Activated CD4-positive, alpha-beta T cell treated with anti-CD3 and anti-CD28 coated beads for 36 hours (primary cell): ENCODE data around the gene CNTN2. TPM values are rescaled to one million over a fixed set of nuclear protein-coding genes. Genes with fewer than 3 reads are reported as not detected.
A peak's percentile ranks its signal among the peaks of the same experiment; 100 is the strongest.

Source experiments
- ATAC-seq: fragments of 200-7000 bp; cut with Tn5 transposase; one replicate; pipeline ENCODE4 v1.10.0; 2021; ENCODE audit warnings: mild to moderate bottlenecking, moderate library complexity
- CTCF ChIA-PET: fragments of 350-600 bp; sonication (Branson Sonifier 250); formaldehyde crosslinking; loops from one replicate; lab custom pipeline; 2021; ENCODE audit warnings: antibody characterized with exemption; lab: Charles Lee
- POLR2A ChIA-PET: fragments of 350-600 bp; sonication (Branson Sonifier 250); formaldehyde crosslinking; loops from one replicate; lab custom pipeline; 2021; ENCODE audit warnings: antibody characterized with exemption, inconsistent platforms; lab: Charles Lee
- DNase-seq: peaks from one replicate; pipeline ENCODE4 v3.0.0-alpha.2; 2020
- H3K27ac Mint-ChIP-seq: one replicate; pipeline ENCODE4 v1.8.0; 2021; ENCODE audit warnings: mixed read lengths
- H3K27me3 Mint-ChIP-seq: one replicate; pipeline ENCODE4 v1.8.0; 2021; ENCODE audit warnings: mixed read lengths
- H3K36me3 Mint-ChIP-seq: one replicate; pipeline ENCODE4 v1.8.0; 2021; ENCODE audit warnings: low read depth, mixed read lengths
- H3K4me1 Mint-ChIP-seq: one replicate; pipeline ENCODE4 v1.8.0; 2021; ENCODE audit warnings: mixed read lengths
- H3K4me3 Mint-ChIP-seq: one replicate; pipeline ENCODE4 v1.8.0; 2021; ENCODE audit warnings: mild to moderate bottlenecking, moderate library complexity, mixed read lengths
- H3K9me3 Mint-ChIP-seq: one replicate; pipeline ENCODE4 v1.8.0; 2021; ENCODE audit warnings: low read depth, mixed read lengths
- intact Hi-C, 2 experiments: fragments of 100-400 bp; cut with DNase I in 1 of 2; cut with micrococcal nuclease in 1 of 2; formaldehyde crosslinking; loops; one replicate each; pipeline versions ENCODE4 v1.14.2 to v1.15.1; 2022 to 2024; cut with DNase I, micrococcal nuclease
- total RNA-seq, 2 experiments: library from RNA; stranded (reverse); gene quantifications; one replicate each; pipeline ENCODE4 v1.2.3, GENCODE V29; 2021

CNTN2 gene
- total RNA-seq, 2 experiments from 2014 or later, result not detected

DNA sequence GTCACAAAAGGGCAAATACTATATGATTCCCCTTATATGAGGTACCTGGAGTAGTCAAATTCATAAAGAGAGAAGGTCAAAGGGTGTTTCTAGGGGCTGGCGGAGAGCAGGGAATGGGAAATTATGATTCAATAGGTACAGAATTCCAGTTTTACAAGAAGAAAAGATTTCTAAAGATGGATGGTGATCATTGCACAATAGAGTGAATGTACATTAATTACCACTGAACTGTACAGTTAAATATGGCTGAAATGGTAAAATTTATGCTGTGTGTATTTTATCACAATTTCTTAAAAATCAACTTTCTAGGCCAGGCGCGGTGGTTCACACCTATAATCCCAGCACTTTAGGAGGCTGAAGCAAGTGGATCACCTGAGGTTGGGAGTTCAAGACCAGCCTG, 59.4 kb downstream of the CNTN2 start:
- POLR2A ChIA-PET, result no interaction called here
- ATAC-seq, result no peak
- no peaks in the 10 kb centered on the region for H3K9me3 Mint-ChIP-seq
- H3K4me1 Mint-ChIP-seq, result no peaks in the 10 kb centered on the region
- no peak overlapping the region for H3K4me3 Mint-ChIP-seq
- H3K27ac Mint-ChIP-seq, result no peak overlapping the region
- intact Hi-C loops, result no loop called here
- H3K27me3 Mint-ChIP-seq, result no peaks in the 10 kb centered on the region
- no peak for DNase-seq
- peaks cover 61% of the 10 kb centered on the region for H3K36me3 Mint-ChIP-seq
- CTCF ChIA-PET, result interaction anchor here (0.7 kb wide), 1 partner anchor 33 kb away, joined by 3 read pairs; no protein-coding TSS in a partner anchor

DNA sequence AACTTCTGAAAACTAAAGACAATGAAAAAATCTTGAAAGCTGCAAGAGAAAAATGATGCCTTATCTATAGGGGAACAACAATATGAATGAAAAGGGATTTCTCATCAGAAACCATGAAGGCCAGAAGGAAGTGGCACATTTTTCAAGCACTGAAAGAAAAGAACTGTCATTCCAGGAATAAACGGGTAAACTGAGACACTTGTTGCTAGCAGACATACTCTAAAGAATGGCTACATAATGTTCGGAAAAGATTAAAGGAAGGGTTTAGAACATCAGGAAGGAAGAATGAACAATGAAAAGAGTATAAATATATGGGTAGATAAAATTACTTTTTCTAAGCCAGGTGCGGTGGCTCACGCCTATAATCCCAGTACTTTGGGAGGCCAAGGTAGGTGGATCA, 64.3 kb downstream of the CNTN2 start:
- DNase-seq, result no peak
- peaks cover 39% of the 10 kb centered on the region for H3K36me3 Mint-ChIP-seq
- H3K27me3 Mint-ChIP-seq, result no peaks in the 10 kb centered on the region
- ChIA-PET CTCF (no interaction called here), POLR2A (interaction anchor here (0.7 kb wide), 1 partner anchor 15 kb away, joined by 5 read pairs; no protein-coding TSS in a partner anchor)
- no peak overlapping the region for H3K27ac Mint-ChIP-seq
- H3K4me3 Mint-ChIP-seq, result no peak overlapping the region
- ATAC-seq, result no peak
- intact Hi-C loops, result no loop called here
- H3K9me3 Mint-ChIP-seq, result no peaks in the 10 kb centered on the region
- peaks cover 3% of the 10 kb centered on the region for H3K4me1 Mint-ChIP-seq

DNA sequence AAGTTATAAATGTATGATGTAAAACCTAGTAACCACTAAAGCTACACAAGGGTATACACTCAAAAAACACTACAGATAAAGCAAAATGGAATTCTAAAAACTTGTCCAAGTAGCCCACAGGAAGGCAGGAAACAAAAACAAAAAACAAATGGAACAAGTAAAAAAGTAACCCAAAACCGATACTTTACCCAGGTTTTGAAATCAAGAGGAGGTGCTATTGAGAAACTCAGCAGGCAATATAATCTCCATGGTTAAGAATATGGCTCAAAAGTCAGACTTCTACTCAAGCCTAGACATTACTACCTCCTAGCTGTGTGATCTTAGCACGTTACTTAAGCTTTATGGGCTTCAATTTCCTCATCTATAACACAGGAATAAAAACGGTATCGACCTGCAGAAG, 65.5 kb downstream of the CNTN2 start:
- peaks cover 33% of the 10 kb centered on the region for H3K36me3 Mint-ChIP-seq
- intact Hi-C loops, result no loop called here
- no peak for DNase-seq
- H3K4me3 Mint-ChIP-seq, result no peak overlapping the region
- no peaks in the 10 kb centered on the region for H3K27me3 Mint-ChIP-seq
- ChIA-PET CTCF (interaction anchor here (0.6 to 3.8 kb wide), 4 partner anchors 33 to 422 kb away, joined by 3 to 27 read pairs (median 4); no protein-coding TSS in a partner anchor), POLR2A (no interaction called here)
- peaks cover 3% of the 10 kb centered on the region for H3K4me1 Mint-ChIP-seq
- no peak overlapping the region for H3K27ac Mint-ChIP-seq
- H3K9me3 Mint-ChIP-seq, result no peaks in the 10 kb centered on the region
- ATAC-seq, result no peak

DNA sequence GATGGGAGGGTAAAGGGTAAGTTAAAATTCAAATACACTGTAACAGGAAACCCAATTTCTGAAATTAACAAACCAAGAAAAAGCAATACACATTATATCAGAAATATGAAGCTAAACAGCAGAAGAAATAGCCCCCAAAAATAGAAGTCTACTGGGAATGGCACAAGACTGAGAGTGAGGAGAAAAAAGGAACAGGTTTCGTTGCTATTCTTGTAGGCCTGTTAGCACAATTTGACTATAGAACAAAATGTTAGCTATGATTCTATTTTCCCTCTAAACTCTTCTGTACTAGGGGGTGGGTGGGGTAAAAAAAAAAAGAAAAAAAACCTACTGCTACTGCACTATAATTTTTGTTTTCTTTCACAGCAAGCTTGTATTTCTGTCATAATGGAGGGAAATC, 66.3 kb downstream of the CNTN2 start:
- DNase-seq (no peak), ATAC-seq (no peak)
- Mint-ChIP-seq H3K9me3 (no peaks in the 10 kb centered on the region), H3K36me3 (peaks cover 27% of the 10 kb centered on the region), H3K27ac (no peak overlapping the region), H3K27me3 (no peaks in the 10 kb centered on the region), H3K4me3 (no peak overlapping the region), H3K4me1 (peaks cover 3% of the 10 kb centered on the region)
- intact Hi-C loops, result no loop called here
- ChIA-PET POLR2A (interaction anchor here (0.9 kb wide), 1 partner anchor 12 kb away, joined by 3 read pairs; no protein-coding TSS in a partner anchor), CTCF (interaction anchor here (0.6 to 3.8 kb wide), 11 partner anchors 12 to 981 kb away, joined by 3 to 27 read pairs (median 4); partner anchors contain the start of gene RBBP5)

DNA sequence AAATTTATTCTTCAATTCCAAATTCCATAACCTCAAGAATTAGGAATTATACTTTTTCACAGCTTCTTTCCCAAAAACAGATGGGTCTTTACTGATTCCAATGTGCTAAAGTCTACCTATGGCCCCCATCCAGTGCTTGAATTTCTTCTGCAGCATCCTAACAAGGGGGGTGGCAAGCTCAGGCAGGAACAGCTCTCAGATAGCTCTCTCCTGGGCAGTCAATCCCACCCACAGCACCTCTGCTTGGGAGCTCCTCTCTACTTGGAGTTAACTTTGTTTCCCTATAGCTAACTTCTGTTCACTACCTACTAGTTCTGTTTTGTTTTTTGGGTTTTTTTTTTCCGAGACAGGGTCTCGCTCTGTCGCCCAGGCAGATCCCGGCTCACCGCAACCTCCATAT, 66.7 kb downstream of the CNTN2 start:
- ATAC-seq, result no peak
- intact Hi-C loops, result no loop called here
- Mint-ChIP-seq H3K36me3 (peaks cover 28% of the 10 kb centered on the region), H3K27ac (no peak overlapping the region), H3K9me3 (no peaks in the 10 kb centered on the region), H3K4me3 (no peak overlapping the region), H3K4me1 (peaks cover 3% of the 10 kb centered on the region), H3K27me3 (no peaks in the 10 kb centered on the region)
- CTCF ChIA-PET, result interaction anchor here (0.6 to 3.8 kb wide), 9 partner anchors 12 to 981 kb away, joined by 3 to 27 read pairs (median 4); partner anchors contain the start of gene RBBP5
- DNase-seq, result no peak
- POLR2A ChIA-PET, result interaction anchor here (0.9 kb wide), 1 partner anchor 11 kb away, joined by 3 read pairs; no protein-coding TSS in a partner anchor

DNA sequence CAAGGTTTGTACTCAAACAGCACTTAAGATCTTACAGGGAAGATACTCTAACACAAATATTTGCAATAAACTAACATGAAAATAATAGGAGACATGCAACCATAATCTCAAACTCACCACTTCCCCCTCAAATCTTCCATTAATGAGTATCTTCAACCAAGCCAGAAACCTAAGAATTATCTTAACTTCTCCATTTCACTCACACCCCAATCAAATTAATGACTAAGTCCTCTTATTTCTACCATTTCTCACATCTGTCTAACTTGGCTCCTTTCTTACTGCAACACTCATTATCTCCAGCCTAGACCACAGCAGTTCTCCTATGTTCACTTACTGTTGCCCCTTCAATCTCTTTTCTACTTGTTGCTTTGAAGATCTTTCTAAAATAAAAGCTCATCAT, 68.3 kb downstream of the CNTN2 start:
- peak overlapping the region; percentile 4 for H3K27ac Mint-ChIP-seq
- CTCF ChIA-PET, result interaction anchor here (0.7 to 3.8 kb wide), 3 partner anchors 10 to 30 kb away, joined by 3 to 27 read pairs (median 3); partner anchors contain the start of gene RBBP5
- peak; percentile 30 for ATAC-seq
- peaks cover 8% of the 10 kb centered on the region for H3K4me1 Mint-ChIP-seq
- no peaks in the 10 kb centered on the region for H3K27me3 Mint-ChIP-seq
- intact Hi-C loops, result no loop called here
- no peak for DNase-seq
- POLR2A ChIA-PET, result no interaction called here
- no peaks in the 10 kb centered on the region for H3K9me3 Mint-ChIP-seq
- peaks cover 19% of the 10 kb centered on the region for H3K36me3 Mint-ChIP-seq
- H3K4me3 Mint-ChIP-seq, result no peak overlapping the region

DNA sequence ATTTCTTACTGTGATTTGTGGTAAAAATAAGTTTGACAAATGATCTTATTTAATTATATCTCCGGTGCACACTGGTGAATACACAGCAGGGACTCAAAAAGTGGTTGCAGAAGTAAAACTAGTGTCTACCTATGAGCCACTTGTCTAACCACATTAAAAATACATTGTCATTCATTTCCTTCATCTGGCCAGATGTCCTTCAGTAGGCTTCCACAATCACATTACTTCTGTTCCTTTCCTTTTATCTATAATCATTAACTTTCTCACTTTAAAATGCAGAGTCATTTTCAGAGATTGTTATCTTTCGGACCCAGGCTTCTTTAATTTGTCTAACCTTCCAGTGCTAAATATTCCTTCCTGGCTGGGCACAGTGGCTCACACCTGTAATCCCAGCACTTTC, 75.7 kb downstream of the CNTN2 start:
- intact Hi-C loops, result no loop called here
- Mint-ChIP-seq H3K9me3 (no peaks in the 10 kb centered on the region), H3K4me3 (no peak overlapping the region), H3K4me1 (peaks cover 47% of the 10 kb centered on the region), H3K27me3 (no peaks in the 10 kb centered on the region), H3K27ac (peak overlapping the region; percentile 39), H3K36me3 (peaks cover 17% of the 10 kb centered on the region)
- no peak for DNase-seq
- POLR2A ChIA-PET, result no interaction called here
- CTCF ChIA-PET, result interaction anchor here (0.6 kb wide), 1 partner anchor 23 kb away, joined by 3 read pairs; no protein-coding TSS in a partner anchor
- no peak for ATAC-seq

DNA sequence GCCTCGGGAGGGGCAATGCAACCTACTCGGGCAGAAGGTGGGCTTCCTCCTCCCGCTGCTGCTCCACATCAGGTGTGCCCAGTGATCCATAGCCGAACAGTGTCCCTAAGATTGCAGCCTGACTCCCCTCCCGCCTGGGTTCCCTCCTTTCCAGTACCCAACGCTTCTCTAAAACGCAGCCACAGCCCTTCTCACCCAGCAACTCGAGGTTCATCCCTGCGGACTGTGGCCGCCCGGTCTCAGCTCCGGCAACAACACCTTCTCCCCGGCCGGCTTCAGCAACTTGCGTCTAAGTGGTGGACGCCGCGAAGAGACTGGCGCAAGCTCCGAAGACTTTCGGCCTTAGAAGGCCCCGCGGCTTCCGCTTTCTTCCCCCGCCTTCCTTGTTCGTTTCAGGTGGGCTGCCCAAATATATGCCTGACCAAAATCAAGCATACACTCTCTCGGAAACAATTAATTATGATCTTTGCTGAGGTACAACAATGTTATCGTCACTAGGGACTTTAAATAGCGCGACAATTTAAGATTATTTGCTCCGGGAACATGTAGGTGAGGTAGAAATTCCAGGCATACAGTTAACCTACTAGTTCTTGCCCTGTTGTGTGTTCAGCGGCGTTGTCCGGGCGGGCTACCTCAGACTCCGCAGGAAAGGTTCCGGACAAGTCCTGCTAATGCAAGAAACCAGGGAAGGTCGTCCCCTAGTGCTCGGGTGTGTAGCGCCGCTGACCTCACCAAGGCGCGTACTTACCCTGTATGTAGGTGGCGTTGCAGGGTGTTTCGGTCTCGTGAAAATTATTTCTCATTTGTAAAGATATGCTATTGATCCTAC, 78.9 kb downstream of the CNTN2 start, which contains the start of gene RBBP5:
TSS of gene RBBP5 (minus strand) at position 319 of the 829 bp plus-strand sequence. CDS start at position 214, 105 bp downstream.
- H3K36me3 Mint-ChIP-seq, result peaks cover 11% of the 10 kb centered on the region
- ATAC-seq (peak; percentile 98), DNase-seq (peak; percentile 96)
- no peaks in the 10 kb centered on the region for H3K27me3 Mint-ChIP-seq
- intact Hi-C loops, result loop anchor here (1.0 to 5.0 kb wide), 14 partner anchors 19 to 711 kb away; partner anchors contain the start of genes DSTYK (in 2 of the 2), PPP1R15B (in 2 of the 2), ELK4 (in 1 of the 2) and NUAK2 (in 1 of the 2)
- H3K27ac Mint-ChIP-seq, result peak within 1 kb of the TSS; percentile 100
- CTCF ChIA-PET, result interaction anchor here (0.6 to 5.0 kb wide), 20 partner anchors 9 to 1935 kb away, joined by 3 to 26 read pairs (median 4); no protein-coding TSS in a partner anchor
- peak within 1 kb of the TSS; percentile 98 for H3K4me3 Mint-ChIP-seq
- no peaks in the 10 kb centered on the region for H3K9me3 Mint-ChIP-seq
- POLR2A ChIA-PET, result interaction anchor here (0.6 to 1.5 kb wide), 4 partner anchors 12 to 627 kb away, joined by 3 to 4 read pairs (median 3); no protein-coding TSS in a partner anchor
- H3K4me1 Mint-ChIP-seq, result peaks cover 38% of the 10 kb centered on the region

DNA sequence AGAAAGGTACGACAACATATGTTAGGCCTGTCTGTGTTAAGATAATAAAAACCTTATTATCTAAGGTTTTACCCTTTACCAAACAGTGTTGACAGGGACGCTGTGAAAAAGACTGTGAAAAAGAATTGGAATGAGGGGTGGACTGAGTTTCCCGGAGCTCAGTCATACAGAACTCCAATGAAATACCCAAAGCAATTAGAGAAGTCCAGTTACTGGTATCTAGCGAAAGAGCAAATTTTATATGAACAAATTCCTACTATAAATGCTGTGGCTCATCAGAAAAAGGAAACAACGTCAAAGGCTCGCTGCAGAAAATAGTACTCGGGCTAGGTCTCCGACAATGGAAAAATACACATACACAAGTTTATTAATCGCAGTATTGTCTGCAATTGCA, 79.5 kb downstream of the CNTN2 start:
- Mint-ChIP-seq H3K36me3 (peaks cover 10% of the 10 kb centered on the region), H3K9me3 (no peaks in the 10 kb centered on the region), H3K4me1 (peaks cover 37% of the 10 kb centered on the region), H3K4me3 (peak overlapping the region; percentile 98), H3K27ac (peak overlapping the region; percentile 100), H3K27me3 (no peaks in the 10 kb centered on the region)
- ATAC-seq (no peak), DNase-seq (no peak)
- ChIA-PET POLR2A (interaction anchor here (0.5 to 0.6 kb wide), 2 partner anchors 15 to 317 kb away, joined by 4 to 5 read pairs; no protein-coding TSS in a partner anchor), CTCF (interaction anchor here (0.7 to 5.0 kb wide), 10 partner anchors 13 to 150 kb away, joined by 3 to 26 read pairs (median 6); partner anchors contain the start of gene TMCC2)
- intact Hi-C loops, result loop anchor here (1.0 to 5.0 kb wide), 13 partner anchors 19 to 711 kb away; partner anchors contain the start of genes DSTYK (in 2 of the 2), PPP1R15B (in 2 of the 2), ELK4 (in 1 of the 2) and NUAK2 (in 1 of the 2)

DNA sequence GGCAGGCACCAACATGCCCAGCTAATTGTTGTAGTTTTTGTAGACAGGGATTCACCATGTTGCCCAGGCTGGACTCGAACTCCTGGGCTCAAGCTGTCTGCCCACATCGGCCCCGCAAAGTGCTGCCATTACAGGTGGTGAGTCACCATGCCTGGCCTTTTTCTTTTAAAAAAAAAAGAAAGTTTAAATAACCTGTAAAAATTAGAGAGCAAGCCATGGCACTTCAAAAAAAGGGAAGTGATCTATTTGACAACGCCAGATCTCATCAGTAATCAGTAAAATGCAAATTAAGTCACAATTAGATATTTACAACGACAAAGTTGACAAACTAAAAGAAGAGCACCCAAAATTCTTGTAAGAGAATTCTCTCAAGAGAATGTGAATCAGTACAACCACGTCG, 81.7 kb downstream of the CNTN2 start:
- DNase-seq, result no peak
- Mint-ChIP-seq H3K4me3 (no peak overlapping the region), H3K36me3 (peaks cover 6% of the 10 kb centered on the region), H3K4me1 (peaks cover 24% of the 10 kb centered on the region), H3K9me3 (no peaks in the 10 kb centered on the region), H3K27me3 (no peaks in the 10 kb centered on the region), H3K27ac (no peak overlapping the region)
- ATAC-seq, result no peak
- ChIA-PET POLR2A (no interaction called here), CTCF (interaction anchor here (0.8 to 1.9 kb wide), 2 partner anchors 17 to 19 kb away, joined by 3 to 12 read pairs; no protein-coding TSS in a partner anchor)
- intact Hi-C loops, result loop anchor here in 1 of 2 experiments (5.0 kb wide), 3 partner anchors 73 to 712 kb away; partner anchors contain the start of gene PPP1R15B

DNA sequence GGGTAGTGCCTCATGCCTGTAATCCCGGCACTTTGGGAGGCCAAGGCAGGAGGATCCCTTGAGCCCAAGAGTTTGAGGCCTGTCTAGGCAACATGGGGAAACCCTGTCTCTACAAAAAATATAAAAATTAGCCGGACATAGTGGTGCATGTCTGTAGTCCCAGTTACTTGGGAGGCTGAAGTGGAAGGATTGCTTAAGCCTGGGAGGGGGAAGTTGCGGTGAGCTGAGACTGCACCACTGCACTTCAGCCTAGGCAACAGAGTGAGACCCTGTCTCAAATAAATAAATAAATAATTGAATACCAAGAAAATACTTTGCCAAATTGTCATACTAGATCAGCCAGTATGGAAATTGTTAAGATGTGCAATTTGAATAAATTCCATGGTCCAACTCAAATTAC, 84.6 kb downstream of the CNTN2 start:
- ATAC-seq (no peak), DNase-seq (no peak)
- ChIA-PET CTCF (interaction anchor here (1.7 kb wide), 1 partner anchor 14 kb away, joined by 4 read pairs; no protein-coding TSS in a partner anchor), POLR2A (no interaction called here)
- H3K27ac Mint-ChIP-seq, result no peak overlapping the region
- no peak overlapping the region for H3K4me3 Mint-ChIP-seq
- intact Hi-C loops, result no loop called here
- peaks cover 7% of the 10 kb centered on the region for H3K4me1 Mint-ChIP-seq
- H3K9me3 Mint-ChIP-seq, result no peaks in the 10 kb centered on the region
- H3K27me3 Mint-ChIP-seq, result no peaks in the 10 kb centered on the region
- no peaks in the 10 kb centered on the region for H3K36me3 Mint-ChIP-seq
